GM12874 (cell line): ENCODE data around the gene VSTM5.

ENCODE experiments used
- TF ChIP-seq, protein P1 (sequence below): IDR thresholded peaks from 2 replicates; pipeline ENCODE4 v1.5.1; 2011; ENCODE audit warnings: low read depth, mild to moderate bottlenecking, control low read depth, low read length, moderate library complexity; ENCODE audit not compliant: insufficient read depth

Gene VSTM5

DNA sequence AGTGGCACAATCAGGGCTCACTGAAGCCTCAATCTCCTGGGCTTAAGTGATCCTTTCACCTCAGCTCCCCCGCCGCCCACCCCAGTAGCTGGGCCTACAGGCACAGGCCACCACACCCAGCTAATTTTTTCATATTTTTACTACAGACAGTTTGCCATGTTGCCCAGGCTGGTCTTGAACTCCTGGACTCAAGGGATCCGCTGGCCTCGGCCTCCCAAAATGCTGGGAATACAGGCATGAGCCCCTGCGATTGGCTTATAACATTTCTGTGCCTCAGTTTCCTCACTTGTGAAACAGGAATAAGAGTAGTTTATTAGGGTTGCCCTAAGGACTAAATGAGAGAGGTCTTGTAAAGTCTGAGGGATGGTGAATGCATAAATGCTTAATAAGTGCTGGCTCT, 1.2 kb downstream of the VSTM5 start:
- TF ChIP-seq, protein P1, sequence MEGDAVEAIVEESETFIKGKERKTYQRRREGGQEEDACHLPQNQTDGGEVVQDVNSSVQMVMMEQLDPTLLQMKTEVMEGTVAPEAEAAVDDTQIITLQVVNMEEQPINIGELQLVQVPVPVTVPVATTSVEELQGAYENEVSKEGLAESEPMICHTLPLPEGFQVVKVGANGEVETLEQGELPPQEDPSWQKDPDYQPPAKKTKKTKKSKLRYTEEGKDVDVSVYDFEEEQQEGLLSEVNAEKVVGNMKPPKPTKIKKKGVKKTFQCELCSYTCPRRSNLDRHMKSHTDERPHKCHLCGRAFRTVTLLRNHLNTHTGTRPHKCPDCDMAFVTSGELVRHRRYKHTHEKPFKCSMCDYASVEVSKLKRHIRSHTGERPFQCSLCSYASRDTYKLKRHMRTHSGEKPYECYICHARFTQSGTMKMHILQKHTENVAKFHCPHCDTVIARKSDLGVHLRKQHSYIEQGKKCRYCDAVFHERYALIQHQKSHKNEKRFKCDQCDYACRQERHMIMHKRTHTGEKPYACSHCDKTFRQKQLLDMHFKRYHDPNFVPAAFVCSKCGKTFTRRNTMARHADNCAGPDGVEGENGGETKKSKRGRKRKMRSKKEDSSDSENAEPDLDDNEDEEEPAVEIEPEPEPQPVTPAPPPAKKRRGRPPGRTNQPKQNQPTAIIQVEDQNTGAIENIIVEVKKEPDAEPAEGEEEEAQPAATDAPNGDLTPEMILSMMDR = no peak

- TF ChIP-seq, protein P1 = no peak
These were observed 4.0 kb downstream of the VSTM5 start for GRCh38 chr11:93846411-93846810.

DNA sequence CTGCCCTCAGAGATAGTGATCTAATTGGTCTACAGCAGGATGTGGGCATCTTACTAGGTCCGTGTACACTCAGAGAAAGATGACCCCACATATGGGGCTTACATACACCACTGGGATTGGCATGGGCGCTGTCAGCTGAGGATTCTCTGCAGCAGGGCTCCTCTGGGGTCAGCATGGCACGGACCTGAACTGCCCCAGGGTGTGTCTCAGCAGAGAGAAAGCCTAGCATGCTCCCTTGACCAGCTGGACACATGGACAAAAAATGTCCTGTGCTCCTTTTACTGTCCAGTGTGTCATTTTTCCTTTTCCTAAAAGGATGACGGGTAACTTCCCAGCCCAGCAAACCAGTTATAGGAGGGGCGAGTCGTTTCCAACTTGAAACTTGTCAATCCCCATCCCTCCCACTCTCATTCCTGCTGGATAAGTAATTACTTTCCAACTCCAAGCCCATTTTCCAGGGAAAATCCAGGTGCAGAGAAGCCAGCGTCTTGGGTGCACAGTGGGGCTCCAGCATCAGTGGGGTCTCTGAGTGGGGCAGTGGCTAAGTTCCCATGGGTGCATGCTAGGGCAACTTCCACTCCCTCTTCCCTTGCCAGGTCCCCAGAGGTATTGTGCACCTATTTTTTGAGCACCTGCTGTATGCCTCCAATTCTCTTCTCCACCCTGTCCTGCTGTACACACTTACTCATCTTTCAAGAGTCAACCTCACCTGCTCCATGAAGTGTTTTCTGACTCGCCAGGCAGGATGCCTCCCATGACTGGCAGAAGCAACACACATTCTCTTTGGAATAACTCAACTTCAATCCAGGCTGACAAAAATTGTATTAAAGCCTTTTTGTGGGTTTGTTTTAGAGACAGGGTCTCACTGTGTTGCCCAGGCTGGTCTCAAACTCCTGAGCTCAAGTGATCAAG, 5.0 kb downstream of the VSTM5 start:
- TF ChIP-seq, protein P1 = no peak

DNA sequence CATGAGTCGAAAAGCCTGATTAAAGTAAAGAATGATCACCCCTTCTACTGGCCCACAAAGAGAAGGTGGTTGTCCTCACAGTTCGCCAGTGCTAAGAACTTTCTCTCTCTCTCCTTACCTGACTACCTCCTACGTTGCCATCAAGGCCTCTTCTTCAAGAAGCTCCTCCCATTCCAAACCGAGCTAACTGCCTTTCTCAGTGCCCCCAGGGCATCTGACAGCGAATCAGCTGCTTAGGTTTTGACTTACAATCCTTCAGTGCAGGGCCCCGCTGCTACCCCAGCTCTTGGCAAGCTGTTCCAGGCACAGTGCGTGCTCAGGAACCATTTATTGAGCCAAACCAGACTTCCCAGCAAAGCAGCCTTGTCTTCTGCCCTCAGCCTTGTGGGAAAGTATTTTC, 5.8 kb downstream of the VSTM5 start:
- TF ChIP-seq, protein P1 = no peak

GRCh38 chr11:93843906-93844305, 6.5 kb downstream of the VSTM5 start:
- TF ChIP-seq, protein P1 = no peak

DNA sequence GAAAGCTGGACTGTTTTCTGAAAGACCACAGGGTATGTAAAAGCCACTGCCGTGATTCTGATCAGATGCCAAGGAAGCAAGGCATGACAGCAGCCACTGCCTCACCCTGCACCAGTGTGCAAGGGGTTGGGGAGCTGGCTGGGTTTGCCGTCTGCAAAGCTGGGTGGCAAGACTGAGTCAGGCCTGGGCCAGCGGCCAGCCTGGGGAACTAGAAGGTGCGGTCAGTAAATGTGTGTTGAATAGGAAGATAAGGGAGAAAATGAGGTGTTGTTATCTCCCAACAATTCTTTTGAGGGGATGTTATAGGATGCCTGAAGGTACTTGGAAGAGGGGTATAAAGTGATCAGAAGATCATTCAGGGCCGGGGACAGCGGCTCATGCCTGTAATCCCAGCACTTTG, 8.0 kb downstream of the VSTM5 start:
- TF ChIP-seq, protein P1 = no peak

- TF ChIP-seq, protein P1 = no peak
These were observed 8.4 kb downstream of the VSTM5 start for GRCh38 chr11:93842034-93842433.
